GM12878 (cell line): ENCODE measurements around the gene BAK1.

Experiments used
- CEBPB ChIP-seq, 2 experiments: fragments of 150-350 bp in 1 of 2; IDR thresholded peaks; 2 replicates each; pipeline ENCODE4 v1.6.1; 2012 to 2014; ENCODE audit warnings: low read depth in 2 of 2, low read length in 2 of 2, borderline replicate concordance in 1 of 2, inconsistent platforms in 1 of 2
- CHD1 ChIP-seq: IDR thresholded peaks from 2 replicates; pipeline ENCODE4 v1.6.1; 2012; ENCODE audit warnings: low read depth, low read length, improper control_type of control experiment
- CTCF ChIP-seq, 3 experiments: IDR thresholded peaks in 2 of 3; conservative IDR thresholded peaks in 1 of 3; 2 replicates each; pipeline ENCODE4 v1.5.1; 2011; ENCODE audit warnings: low read depth in 3 of 3, low read length in 3 of 3, mild to moderate bottlenecking in 3 of 3, control low read depth in 2 of 3, moderate library complexity in 2 of 3, inconsistent platforms in 1 of 3, mixed read lengths in 1 of 3; ENCODE audit not compliant: control insufficient read depth in 2 of 3, insufficient read depth in 1 of 3; ENCODE audit errors: extremely low read depth in 1 of 3
- E2F4 ChIP-seq: IDR thresholded peaks from 2 replicates; pipeline ENCODE4 v1.6.1; 2012; ENCODE audit warnings: low read depth, low read length, improper control_type of control experiment
- EGR1 ChIP-seq, 2 experiments: IDR thresholded peaks; 1 replicate in 1 of 2; 2 replicates in 1 of 2; pipeline ENCODE4 v1.6.1; 2011 to 2012; ENCODE audit warnings: low read depth in 2 of 2, low read length in 2 of 2, borderline replicate concordance in 1 of 2, mild to moderate bottlenecking in 1 of 2, moderate library complexity in 1 of 2
- FOXM1 ChIP-seq: IDR thresholded peaks from 2 replicates; pipeline ENCODE4 v1.6.1; 2012; ENCODE audit warnings: low read depth, mild to moderate bottlenecking, inconsistent platforms, low read length, moderate library complexity
- KDM1A ChIP-seq: fragments of 200-600 bp; sonication (generic); IDR thresholded peaks from 2 replicates; pipeline ENCODE4 v1.6.1; 2016; ENCODE audit warnings: borderline replicate concordance
- NR2C1 ChIP-seq: fragments of 450-650 bp; IDR thresholded peaks from 2 replicates; pipeline ENCODE4 v1.6.1; 2017; ENCODE audit warnings: antibody characterized with exemption, mild to moderate bottlenecking, moderate library complexity
- NRF1 ChIP-seq: conservative IDR thresholded peaks from 2 replicates; pipeline ENCODE4 v1.6.1; 2011; ENCODE audit warnings: mild to moderate bottlenecking, low read depth, low read length, improper control_type of control experiment
- REST ChIP-seq: IDR thresholded peaks from 2 replicates; pipeline ENCODE4 v1.6.1; 2012; ENCODE audit warnings: mild to moderate bottlenecking, low read depth, low read length
- USF2 ChIP-seq: IDR thresholded peaks from 2 replicates; pipeline ENCODE4 v1.6.1; 2011; ENCODE audit warnings: low read depth, low read length, improper control_type of control experiment, borderline replicate concordance

- TF ChIP-seq REST (no peak), EGR1 (IDR thresholded peaks at IDR 0.05; ENCODE audit: borderline replicate concordance in 1 of 2, low read depth in 2 of 2, low read length in 2 of 2) (no peak), E2F4 (no peak), NRF1 (no peak), CEBPB (IDR thresholded peaks at IDR 0.05; ENCODE audit: borderline replicate concordance in 1 of 2, low read depth in 2 of 2, low read length in 2 of 2) (no peak), USF2 (no peak), KDM1A (no peak), CTCF (IDR thresholded peaks at IDR 0.05 in 2 of 3, conservative IDR thresholded peaks at IDR 0.05 in 1 of 3; ENCODE audit: control insufficient read depth in 2 of 3, extremely low read depth in 1 of 3, insufficient read depth in 1 of 3, low read depth in 3 of 3, low read length in 3 of 3) (no peak), CHD1 (no peak), FOXM1 (no peak), NR2C1 (no peak)
Measured at GRCh38 chr6:33534702-33535101, 45.4 kb downstream of the BAK1 start.
